ENCODE data around the gene RDH11. TPM values are rescaled to one million over a fixed set of nuclear protein-coding genes. Genes with fewer than 3 reads are reported as not detected.

The RDH11 gene
- total RNA-seq, 1 experiment from 2014 or later = 54.6 TPM

DNA sequence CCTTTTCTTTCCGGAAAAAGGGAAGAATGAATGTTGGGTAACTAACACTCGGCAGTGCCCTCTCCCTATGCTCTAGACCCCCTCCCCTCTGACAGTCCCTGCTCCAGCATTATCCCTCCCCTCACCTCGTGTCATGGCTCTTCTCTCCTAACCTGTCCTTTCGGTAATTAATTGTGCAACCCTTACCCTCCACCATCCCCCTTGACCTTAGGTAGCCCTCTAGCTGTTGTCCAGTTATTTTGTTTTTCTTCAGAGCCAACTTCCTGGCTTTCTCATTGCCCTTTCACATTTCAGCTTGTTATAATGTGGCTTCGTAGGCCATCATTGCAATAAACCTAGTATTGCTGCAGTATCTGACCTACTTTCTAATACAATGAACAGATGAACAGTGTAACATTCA lies 64.6 kb downstream of the RDH11 start:
- no peak overlapping the region for H3K4me2 ChIP-seq (ENCODE audit: low read length)
- H3K79me2 ChIP-seq (ENCODE audit: insufficient read depth, low read length) = no peaks in the 10 kb centered on the region
- no TSS peak for BruUV-seq (replicated peaks)
- ATAC-seq (no peak), DNase-seq (ENCODE audit: low read depth, low spot score) (no peak)
- H3K27ac ChIP-seq (ENCODE audit: low read depth, low read length) = no peak overlapping the region
- no peak overlapping the region for H3K4me3 ChIP-seq (replicated peaks in 1 of 2; ENCODE audit: low read depth in 1 of 2, low read length in 2 of 2)
- intact Hi-C loops (cut with micrococcal nuclease) = no loop called here
- POLR2A ChIA-PET = no interaction called here
- no peaks in the 10 kb centered on the region for H3K9me2 ChIP-seq (ENCODE audit: insufficient read depth)
- no peaks in the 10 kb centered on the region for H3K36me3 ChIP-seq (ENCODE audit: control insufficient read depth in 1 of 2, insufficient read depth in 2 of 2, low read length in 2 of 2)
- no peaks in the 10 kb centered on the region for H3K27me3 ChIP-seq (ENCODE audit: insufficient read depth, low read length)
- H2AFZ ChIP-seq (ENCODE audit: low read depth, low read length, poor library complexity, severe bottlenecking) = no peak overlapping the region
- no peaks in the 10 kb centered on the region for H3K9me3 ChIP-seq (ENCODE audit: control insufficient read depth in 1 of 2, insufficient read depth in 1 of 2, low read depth in 1 of 2, low read length in 2 of 2)
- no peak overlapping the region for H3K9ac ChIP-seq (ENCODE audit: low read length)
- no peak for TF ChIP-seq ELF1 (IDR thresholded peaks at IDR 0.05; ENCODE audit: borderline replicate concordance, low read depth)
- no peak for TF ChIP-seq SRF (IDR thresholded peaks at IDR 0.05; ENCODE audit: low read depth)
- no peak for TF ChIP-seq JUND (IDR thresholded peaks at IDR 0.05)
- no peak for TF ChIP-seq YY1 (IDR thresholded peaks at IDR 0.05; ENCODE audit: extremely low read depth, insufficient replicate concordance, low read depth, low read length)
- TF ChIP-seq EGR1 (IDR thresholded peaks at IDR 0.05; ENCODE audit: low read depth) = no peak
- TF ChIP-seq, protein P1, sequence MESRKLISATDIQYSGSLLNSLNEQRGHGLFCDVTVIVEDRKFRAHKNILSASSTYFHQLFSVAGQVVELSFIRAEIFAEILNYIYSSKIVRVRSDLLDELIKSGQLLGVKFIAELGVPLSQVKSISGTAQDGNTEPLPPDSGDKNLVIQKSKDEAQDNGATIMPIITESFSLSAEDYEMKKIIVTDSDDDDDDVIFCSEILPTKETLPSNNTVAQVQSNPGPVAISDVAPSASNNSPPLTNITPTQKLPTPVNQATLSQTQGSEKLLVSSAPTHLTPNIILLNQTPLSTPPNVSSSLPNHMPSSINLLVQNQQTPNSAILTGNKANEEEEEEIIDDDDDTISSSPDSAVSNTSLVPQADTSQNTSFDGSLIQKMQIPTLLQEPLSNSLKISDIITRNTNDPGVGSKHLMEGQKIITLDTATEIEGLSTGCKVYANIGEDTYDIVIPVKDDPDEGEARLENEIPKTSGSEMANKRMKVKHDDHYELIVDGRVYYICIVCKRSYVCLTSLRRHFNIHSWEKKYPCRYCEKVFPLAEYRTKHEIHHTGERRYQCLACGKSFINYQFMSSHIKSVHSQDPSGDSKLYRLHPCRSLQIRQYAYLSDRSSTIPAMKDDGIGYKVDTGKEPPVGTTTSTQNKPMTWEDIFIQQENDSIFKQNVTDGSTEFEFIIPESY (IDR thresholded peaks at IDR 0.05; ENCODE audit: extremely low read depth, insufficient replicate concordance, low read length) = no peak
- TF ChIP-seq CEBPB (IDR thresholded peaks at IDR 0.05; ENCODE audit: low read depth) = no peak
- no peak for TF ChIP-seq EZH2 (IDR thresholded peaks at IDR 0.05)
- TF ChIP-seq, protein P2, sequence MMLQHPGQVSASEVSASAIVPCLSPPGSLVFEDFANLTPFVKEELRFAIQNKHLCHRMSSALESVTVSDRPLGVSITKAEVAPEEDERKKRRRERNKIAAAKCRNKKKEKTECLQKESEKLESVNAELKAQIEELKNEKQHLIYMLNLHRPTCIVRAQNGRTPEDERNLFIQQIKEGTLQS (IDR thresholded peaks at IDR 0.05) = no peak
- TF ChIP-seq, protein P3, sequence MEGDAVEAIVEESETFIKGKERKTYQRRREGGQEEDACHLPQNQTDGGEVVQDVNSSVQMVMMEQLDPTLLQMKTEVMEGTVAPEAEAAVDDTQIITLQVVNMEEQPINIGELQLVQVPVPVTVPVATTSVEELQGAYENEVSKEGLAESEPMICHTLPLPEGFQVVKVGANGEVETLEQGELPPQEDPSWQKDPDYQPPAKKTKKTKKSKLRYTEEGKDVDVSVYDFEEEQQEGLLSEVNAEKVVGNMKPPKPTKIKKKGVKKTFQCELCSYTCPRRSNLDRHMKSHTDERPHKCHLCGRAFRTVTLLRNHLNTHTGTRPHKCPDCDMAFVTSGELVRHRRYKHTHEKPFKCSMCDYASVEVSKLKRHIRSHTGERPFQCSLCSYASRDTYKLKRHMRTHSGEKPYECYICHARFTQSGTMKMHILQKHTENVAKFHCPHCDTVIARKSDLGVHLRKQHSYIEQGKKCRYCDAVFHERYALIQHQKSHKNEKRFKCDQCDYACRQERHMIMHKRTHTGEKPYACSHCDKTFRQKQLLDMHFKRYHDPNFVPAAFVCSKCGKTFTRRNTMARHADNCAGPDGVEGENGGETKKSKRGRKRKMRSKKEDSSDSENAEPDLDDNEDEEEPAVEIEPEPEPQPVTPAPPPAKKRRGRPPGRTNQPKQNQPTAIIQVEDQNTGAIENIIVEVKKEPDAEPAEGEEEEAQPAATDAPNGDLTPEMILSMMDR (IDR thresholded peaks at IDR 0.05 in 2 of 3, conservative IDR thresholded peaks at IDR 0.05 in 1 of 3; ENCODE audit: borderline replicate concordance in 1 of 3, insufficient read depth in 1 of 3, low read depth in 2 of 3, low read length in 2 of 3) = no peak
- TF ChIP-seq EZH2phosphoT487 (IDR thresholded peaks at IDR 0.05; ENCODE audit: borderline replicate concordance) = no peak
- no peak for TF ChIP-seq TCF7L2 (IDR thresholded peaks at IDR 0.05; ENCODE audit: borderline replicate concordance, extremely low read depth, insufficient read depth, insufficient read length)
- no peak for TF ChIP-seq CBX3 (IDR thresholded peaks at IDR 0.05; ENCODE audit: low read depth)
- TF ChIP-seq, protein P4, sequence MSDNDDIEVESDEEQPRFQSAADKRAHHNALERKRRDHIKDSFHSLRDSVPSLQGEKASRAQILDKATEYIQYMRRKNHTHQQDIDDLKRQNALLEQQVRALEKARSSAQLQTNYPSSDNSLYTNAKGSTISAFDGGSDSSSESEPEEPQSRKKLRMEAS (IDR thresholded peaks at IDR 0.05) = no peak
- TF ChIP-seq SIN3A (IDR thresholded peaks at IDR 0.05; ENCODE audit: low read depth) = no peak
- TF ChIP-seq POLR2A (IDR thresholded peaks at IDR 0.05; ENCODE audit: borderline replicate concordance, extremely low read depth, insufficient read depth, insufficient read length) = no peak
- no peak for TF ChIP-seq RAD21 (IDR thresholded peaks at IDR 0.05; ENCODE audit: low read depth)
- TF ChIP-seq ZFX (IDR thresholded peaks at IDR 0.05) = no peak
- RAD21 ChIA-PET (ENCODE audit: low non-redundant PET in 1 of 2, low total read pairs in 2 of 2, uncharacterized antibody in 2 of 2, unreplicated experiment in 2 of 2) = no interaction called here
- H3K4me1 ChIP-seq (ENCODE audit: control insufficient read depth in 1 of 2, insufficient read depth in 2 of 2, low read length in 2 of 2) = no peaks in the 10 kb centered on the region
- no peaks in the 10 kb centered on the region for H4K20me1 ChIP-seq (ENCODE audit: insufficient read depth)
- CTCF ChIA-PET = no interaction called here
